HepG2 (cell line): ENCODE measurements around the gene VAV2. TPM values are rescaled to one million over a fixed set of nuclear protein-coding genes. Genes with fewer than 3 reads are reported as not detected.
A peak's percentile ranks its signal among the peaks of the same experiment; 100 is the strongest.

Source experiments
- FOSL1 ChIP-seq: sonication (generic); formaldehyde crosslinking; IDR thresholded peaks from 2 replicates; pipeline ENCODE4 v1.9.0; 2021; ENCODE audit warnings: missing genetic modification reagents, borderline replicate concordance
- GATAD2A ChIP-seq: IDR thresholded peaks from 2 replicates; pipeline ENCODE4 v1.6.1; 2016
- HNF4G ChIP-seq, 2 experiments: sonication (generic) in 1 of 2; formaldehyde crosslinking in 1 of 2; IDR thresholded peaks; 2 replicates each; pipeline versions ENCODE4 v1.4.0 to v1.6.1; 2011 to 2020; ENCODE audit warnings: borderline replicate concordance in 2 of 2, low read depth in 2 of 2, mild to moderate bottlenecking in 2 of 2, low read length in 1 of 2, missing genetic modification reagents in 1 of 2, moderate library complexity in 1 of 2
- IRF2 ChIP-seq: IDR thresholded peaks from 2 replicates; pipeline ENCODE4 v1.6.1; 2018; ENCODE audit warnings: missing genetic modification reagents, missing compliant biosample characterization
- PAWR ChIP-seq: sonication (generic); formaldehyde crosslinking; IDR thresholded peaks from 2 replicates; pipeline ENCODE4 v1.4.0; 2020; ENCODE audit warnings: missing genetic modification reagents, mild to moderate bottlenecking, borderline replicate concordance
- POLR2A ChIP-seq, 2 experiments: IDR thresholded peaks; 2 replicates each; pipeline ENCODE4 v1.6.1; 2011; ENCODE audit warnings: low read depth in 2 of 2, low read length in 2 of 2, mild to moderate bottlenecking in 1 of 2, moderate library complexity in 1 of 2; ENCODE audit not compliant: insufficient read depth in 1 of 2
- RAD21 ChIP-seq: fragments of 450-650 bp; formaldehyde crosslinking; IDR thresholded peaks from 2 replicates; pipeline ENCODE4 v1.5.0; 2020; ENCODE audit warnings: mild to moderate bottlenecking
- RFX5 ChIP-seq: IDR thresholded peaks from 2 replicates; pipeline ENCODE4 v1.6.1; 2011; ENCODE audit warnings: low read depth, low read length, improper control_type of control experiment
- SP2 ChIP-seq: sonication (generic); formaldehyde crosslinking; IDR thresholded peaks from 2 replicates; pipeline ENCODE4 v1.5.1; 2020; ENCODE audit warnings: mild to moderate bottlenecking, missing genetic modification reagents
- SPEN ChIP-seq: sonication (generic); formaldehyde crosslinking; IDR thresholded peaks from 2 replicates; pipeline ENCODE4 v1.5.1; 2020; ENCODE audit warnings: low read depth, mild to moderate bottlenecking, missing genetic modification reagents
- TARDBP ChIP-seq: sonication (generic); formaldehyde crosslinking; IDR thresholded peaks from 2 replicates; pipeline ENCODE4 v1.8.0; 2022; ENCODE audit warnings: mild to moderate bottlenecking, missing genetic modification reagents
- ZC3H13 ChIP-seq: sonication (generic); formaldehyde crosslinking; IDR thresholded peaks from 2 replicates; pipeline ENCODE4 v1.8.1; 2023; ENCODE audit warnings: mild to moderate bottlenecking, missing genetic modification reagents, moderate library complexity
- ZFX ChIP-seq: sonication (generic); formaldehyde crosslinking; IDR thresholded peaks from 2 replicates; pipeline ENCODE4 v1.4.0; 2020; ENCODE audit warnings: mild to moderate bottlenecking, low read depth, missing genetic modification reagents, moderate library complexity
- ZNF256 ChIP-seq: sonication (generic); formaldehyde crosslinking; conservative IDR thresholded peaks from 2 replicates; pipeline ENCODE4 v1.4.0; 2020; ENCODE audit warnings: missing genetic modification reagents
- ZNF431 ChIP-seq: sonication (generic); formaldehyde crosslinking; IDR thresholded peaks from 2 replicates; pipeline ENCODE4 v1.9.0; 2022; ENCODE audit warnings: missing genetic modification reagents, low read depth, mild to moderate bottlenecking, borderline replicate concordance
- ZNF441 ChIP-seq: sonication (generic); formaldehyde crosslinking; IDR thresholded peaks from 2 replicates; pipeline ENCODE4 v1.7.0; 2021; ENCODE audit warnings: missing genetic modification reagents, borderline replicate concordance
- ZNF598 ChIP-seq: sonication (generic); formaldehyde crosslinking; IDR thresholded peaks from 2 replicates; pipeline ENCODE4 v1.5.1; 2020; ENCODE audit warnings: mild to moderate bottlenecking, missing genetic modification reagents, borderline replicate concordance
- ZNF850 ChIP-seq: sonication (generic); formaldehyde crosslinking; conservative IDR thresholded peaks from 2 replicates; pipeline ENCODE4 v1.9.0; 2021; ENCODE audit warnings: mild to moderate bottlenecking, missing genetic modification reagents
- polyA plus RNA-seq, 8 experiments: library from polyadenylated mRNA; depleted of rRNA in 3 of 8; stranded (reverse) in 7 of 8; unstranded in 1 of 8; fragments of >200 nt; fragmentation: Illumina TruSeq in 4 of 8; extraction: Trizol in 4 of 8; gene quantifications; 2 replicates each; pipeline versions ENCODE4 v1.2.1 to v1.2.3, GENCODE V29; 2011 to 2016; ENCODE audit warnings: low read depth in 4 of 8, missing spikeins in 1 of 8, mixed read lengths in 1 of 8; ENCODE audit not compliant: insufficient read depth in 1 of 8
- total RNA-seq, 5 experiments: library from RNA; depleted of rRNA; stranded (reverse); fragments of >200 nt; fragmentation: Illumina TruSeq; extraction: Trizol; gene quantifications; 2 replicates each; pipeline ENCODE4 v1.2.3, GENCODE V29; 2016; ENCODE audit warnings: low read depth in 1 of 5
- TF ChIP-seq, protein P1 (sequence below): IDR thresholded peaks from 2 replicates; pipeline ENCODE4 v1.6.1; 2016; ENCODE audit warnings: mild to moderate bottlenecking
- TF ChIP-seq, protein P2 (sequence below): sonication (generic); formaldehyde crosslinking; IDR thresholded peaks from 2 replicates; pipeline ENCODE4 v1.8.1; 2022; ENCODE audit warnings: low read depth, mild to moderate bottlenecking, missing genetic modification reagents
- TF ChIP-seq, protein P3 (sequence below): sonication (generic); formaldehyde crosslinking; IDR thresholded peaks from 2 replicates; pipeline ENCODE4 v1.8.0; 2022; ENCODE audit warnings: missing genetic modification reagents, low read depth, mild to moderate bottlenecking, borderline replicate concordance
- TF ChIP-seq, protein P4 (sequence below): sonication (generic); formaldehyde crosslinking; IDR thresholded peaks from 2 replicates; pipeline ENCODE4 v1.8.0; 2022; ENCODE audit warnings: missing genetic modification reagents, mild to moderate bottlenecking, borderline replicate concordance

The VAV2 gene
- total and polyA plus RNA-seq, 2 of the 13 experiments (the other 11 are each of a cell fraction or from before 2014, with no cell fraction given) = 22.5 to 22.9 TPM

DNA sequence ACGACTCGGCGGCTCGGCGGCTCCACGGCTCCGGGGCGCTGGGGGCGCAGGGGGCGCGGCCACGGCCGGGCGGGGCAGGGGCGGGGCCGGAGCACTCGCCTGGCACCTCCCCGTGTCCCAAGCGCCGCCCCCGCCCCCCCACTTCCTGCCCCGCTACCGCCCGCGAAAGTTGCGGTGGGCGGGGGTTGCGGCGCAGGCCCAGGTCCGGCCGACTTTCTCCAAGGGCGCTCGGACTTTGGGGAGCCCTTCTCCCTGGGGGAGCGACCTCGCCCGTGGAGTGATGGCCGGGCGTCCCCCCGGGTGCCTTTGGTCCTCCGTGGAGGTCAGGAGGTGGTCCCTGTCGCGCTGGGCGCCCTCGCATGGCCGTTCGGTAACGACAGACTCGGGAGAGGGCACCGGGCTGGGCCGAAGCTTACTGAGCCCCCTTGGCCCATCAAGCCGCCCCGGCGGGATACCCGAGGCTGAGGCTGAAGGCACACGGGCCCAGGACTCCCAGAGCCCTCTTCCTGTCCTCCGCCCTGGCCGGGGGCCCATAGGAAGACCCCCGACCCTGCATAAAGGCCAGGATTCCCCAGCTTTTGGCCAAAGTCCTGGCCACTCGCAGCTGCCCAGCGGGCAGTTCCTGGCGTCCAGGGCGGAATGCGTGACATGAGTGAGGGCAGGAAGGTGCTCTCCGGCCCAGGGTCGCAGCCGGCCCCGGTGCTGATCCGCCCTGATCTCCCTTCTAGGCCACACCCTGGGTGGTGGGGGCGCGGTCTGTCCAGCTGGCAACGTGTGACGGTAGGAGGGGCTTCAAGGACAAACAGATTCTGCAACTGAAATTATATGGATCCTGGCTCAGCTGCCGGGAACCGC lies 883 bp upstream of the VAV2 start (continued):
- TF ChIP-seq ZNF598 (0 out of 2 replicates have a peak, but pooled peaks have one; percentile 41), PAWR (CRISPR knock-in tag) (0 out of 2 replicates have a peak, but pooled peaks have one; percentile 27), SPEN (CRISPR knock-in tag) (peak; percentile 65; the same call in 1 of the 2 replicates), ZNF850 (no peak), IRF2 (peak; percentile 20; the same call in 1 of the 2 replicates), POLR2A (IDR thresholded peaks at IDR 0.05; ENCODE audit: insufficient read depth in 1 of 2, low read depth in 2 of 2, low read length in 2 of 2) (peak in 1 of 2 experiments; percentile 54; a peak in 2 of 4 replicates), RAD21 (CRISPR knock-in tag) (peak; percentile 70), HNF4G (IDR thresholded peaks at IDR 0.05; ENCODE audit: borderline replicate concordance, low read depth, low read length) (no peak), HNF4G (CRISPR knock-in tag; IDR thresholded peaks at IDR 0.05; ENCODE audit: borderline replicate concordance, low read depth) (peak; percentile 21; the same call in 1 of the 2 replicates), ZC3H13 (CRISPR knock-in tag) (peak; percentile 92), ZNF256 (CRISPR knock-in tag) (no peak), TARDBP (CRISPR knock-in tag) (peak; percentile 11; the same call in 1 of the 2 replicates), RFX5 (peak; percentile 48; the same call in 1 of the 2 replicates), GATAD2A (CRISPR knock-in tag) (no peak), ZNF431 (0 out of 2 replicates have a peak, but pooled peaks have one; percentile 38), ZFX (peak; percentile 80), SP2 (CRISPR knock-in tag) (peak; percentile 40), FOSL1 (CRISPR knock-in tag) (no peak), ZNF441 (CRISPR knock-in tag) (0 out of 2 replicates have a peak, but pooled peaks have one; percentile 21)
- TF ChIP-seq, protein P1, sequence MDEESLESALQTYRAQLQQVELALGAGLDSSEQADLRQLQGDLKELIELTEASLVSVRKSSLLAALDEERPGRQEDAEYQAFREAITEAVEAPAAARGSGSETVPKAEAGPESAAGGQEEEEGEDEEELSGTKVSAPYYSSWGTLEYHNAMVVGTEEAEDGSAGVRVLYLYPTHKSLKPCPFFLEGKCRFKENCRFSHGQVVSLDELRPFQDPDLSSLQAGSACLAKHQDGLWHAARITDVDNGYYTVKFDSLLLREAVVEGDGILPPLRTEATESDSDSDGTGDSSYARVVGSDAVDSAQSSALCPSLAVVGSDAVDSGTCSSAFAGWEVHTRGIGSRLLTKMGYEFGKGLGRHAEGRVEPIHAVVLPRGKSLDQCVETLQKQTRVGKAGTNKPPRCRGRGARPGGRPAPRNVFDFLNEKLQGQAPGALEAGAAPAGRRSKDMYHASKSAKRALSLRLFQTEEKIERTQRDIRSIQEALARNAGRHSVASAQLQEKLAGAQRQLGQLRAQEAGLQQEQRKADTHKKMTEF (CRISPR knock-in tag) = peak; percentile 53; the same call in 1 of the 2 replicates
- TF ChIP-seq, protein P2, sequence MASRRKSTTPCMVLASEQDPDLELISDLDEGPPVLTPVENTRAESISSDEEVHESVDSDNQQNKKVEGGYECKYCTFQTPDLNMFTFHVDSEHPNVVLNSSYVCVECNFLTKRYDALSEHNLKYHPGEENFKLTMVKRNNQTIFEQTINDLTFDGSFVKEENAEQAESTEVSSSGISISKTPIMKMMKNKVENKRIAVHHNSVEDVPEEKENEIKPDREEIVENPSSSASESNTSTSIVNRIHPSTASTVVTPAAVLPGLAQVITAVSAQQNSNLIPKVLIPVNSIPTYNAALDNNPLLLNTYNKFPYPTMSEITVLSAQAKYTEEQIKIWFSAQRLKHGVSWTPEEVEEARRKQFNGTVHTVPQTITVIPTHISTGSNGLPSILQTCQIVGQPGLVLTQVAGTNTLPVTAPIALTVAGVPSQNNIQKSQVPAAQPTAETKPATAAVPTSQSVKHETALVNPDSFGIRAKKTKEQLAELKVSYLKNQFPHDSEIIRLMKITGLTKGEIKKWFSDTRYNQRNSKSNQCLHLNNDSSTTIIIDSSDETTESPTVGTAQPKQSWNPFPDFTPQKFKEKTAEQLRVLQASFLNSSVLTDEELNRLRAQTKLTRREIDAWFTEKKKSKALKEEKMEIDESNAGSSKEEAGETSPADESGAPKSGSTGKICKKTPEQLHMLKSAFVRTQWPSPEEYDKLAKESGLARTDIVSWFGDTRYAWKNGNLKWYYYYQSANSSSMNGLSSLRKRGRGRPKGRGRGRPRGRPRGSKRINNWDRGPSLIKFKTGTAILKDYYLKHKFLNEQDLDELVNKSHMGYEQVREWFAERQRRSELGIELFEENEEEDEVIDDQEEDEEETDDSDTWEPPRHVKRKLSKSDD = 0 out of 2 replicates have a peak, but pooled peaks have one; percentile 21
- TF ChIP-seq, protein P3, sequence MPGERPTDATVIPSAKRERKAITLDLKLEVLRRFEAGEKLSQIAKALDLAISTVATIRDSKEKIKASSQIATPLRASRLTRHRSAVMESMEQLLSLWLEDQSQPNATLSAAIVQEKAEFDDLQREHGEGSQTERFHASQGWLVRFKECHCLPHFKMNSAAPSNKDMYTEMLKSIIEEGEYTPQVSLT (CRISPR knock-in tag) = no peak; the same call in 1 of the 2 replicates
- TF ChIP-seq, protein P4, sequence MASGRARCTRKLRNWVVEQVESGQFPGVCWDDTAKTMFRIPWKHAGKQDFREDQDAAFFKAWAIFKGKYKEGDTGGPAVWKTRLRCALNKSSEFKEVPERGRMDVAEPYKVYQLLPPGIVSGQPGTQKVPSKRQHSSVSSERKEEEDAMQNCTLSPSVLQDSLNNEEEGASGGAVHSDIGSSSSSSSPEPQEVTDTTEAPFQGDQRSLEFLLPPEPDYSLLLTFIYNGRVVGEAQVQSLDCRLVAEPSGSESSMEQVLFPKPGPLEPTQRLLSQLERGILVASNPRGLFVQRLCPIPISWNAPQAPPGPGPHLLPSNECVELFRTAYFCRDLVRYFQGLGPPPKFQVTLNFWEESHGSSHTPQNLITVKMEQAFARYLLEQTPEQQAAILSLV (CRISPR knock-in tag) = peak; percentile 67; the same call in 1 of the 2 replicates
